Measurements from ENCODE around the gene ADGRF3. TPM values are rescaled to one million over a fixed set of nuclear protein-coding genes. Genes with fewer than 3 reads are reported as not detected.

The ADGRF3 gene
- total and polyA plus RNA-seq, 2 donors (not counting 1 experiment from before 2014, with no cell fraction given): 0.47 to 1.00 TPM

GRCh38 chr2:26283606-26284005 lies 63.0 kb downstream of the ADGRF3 start:
- no peak for ATAC-seq (ENCODE audit: low read depth)
- Mint-ChIP-seq H3K27me3 (no peaks in the 10 kb centered on the region), H3K4me3 (no peak overlapping the region), H3K4me1 (no peaks in the 10 kb centered on the region), H3K27ac (no peak overlapping the region), H3K9me3 (ENCODE audit: insufficient read depth) (no peaks in the 10 kb centered on the region)
- Histone ChIP-seq H3K4me3 (ENCODE audit: control extremely low read depth in 1 of 5, extremely low read depth in 1 of 5, insufficient read depth in 1 of 5, low read depth in 2 of 5, low read length in 4 of 5) (no peak overlapping the region), H3K4me1 (ENCODE audit: control insufficient read depth in 2 of 2, insufficient read depth in 2 of 2, low read length in 2 of 2) (no peaks in the 10 kb centered on the region), H3K9me3 (ENCODE audit: control extremely low read depth in 1 of 3, control insufficient read depth in 2 of 3, insufficient read depth in 1 of 3, low read length in 2 of 3) (no peaks in the 10 kb centered on the region), H3K9ac (ENCODE audit: low read length) (no peak overlapping the region), H3K27me3 (replicated peaks in 1 of 4; ENCODE audit: control extremely low read depth in 1 of 4, control insufficient read depth in 3 of 4, insufficient read depth in 4 of 4, low read length in 3 of 4) (no peaks in the 10 kb centered on the region), H3K4me2 (replicated peaks; ENCODE audit: low read depth, low read length, poor library complexity, severe bottlenecking) (no peak overlapping the region), H2AFZ (ENCODE audit: insufficient read depth, low read depth, low read length, poor library complexity, severe bottlenecking) (no peak overlapping the region), H3K36me3 (replicated peaks in 1 of 2; ENCODE audit: control extremely low read depth in 1 of 2, control insufficient read depth in 1 of 2, extremely low read depth in 1 of 2, insufficient read depth in 2 of 2, low read length in 1 of 2) (peaks cover 14 to 70% of the 10 kb centered on the region in 2 experiments), H4K20me1 (ENCODE audit: control insufficient read depth, insufficient read depth, low read length, poor library complexity, severe bottlenecking) (no peaks in the 10 kb centered on the region), H3K79me2 (ENCODE audit: control insufficient read depth, insufficient read depth, low read length) (no peaks in the 10 kb centered on the region), H3K27ac (ENCODE audit: low read length in 2 of 2) (no peak overlapping the region)
- DNase-seq: no peak
- no peak for TF ChIP-seq EZH2 (IDR thresholded peaks at IDR 0.05; ENCODE audit: borderline replicate concordance, insufficient read depth, low read depth, low read length, poor library complexity, severe bottlenecking)
- no peak for TF ChIP-seq CTCF (IDR thresholded peaks at IDR 0.05)
- intact Hi-C loops (cut with micrococcal nuclease): no loop called here
- CTCF ChIA-PET: no interaction called here
- WGBS (ENCODE audit: insufficient coverage): 88% methylated on average over 2 of the region's 2 CpGs
- POLR2A ChIA-PET: no interaction called here

DNA sequence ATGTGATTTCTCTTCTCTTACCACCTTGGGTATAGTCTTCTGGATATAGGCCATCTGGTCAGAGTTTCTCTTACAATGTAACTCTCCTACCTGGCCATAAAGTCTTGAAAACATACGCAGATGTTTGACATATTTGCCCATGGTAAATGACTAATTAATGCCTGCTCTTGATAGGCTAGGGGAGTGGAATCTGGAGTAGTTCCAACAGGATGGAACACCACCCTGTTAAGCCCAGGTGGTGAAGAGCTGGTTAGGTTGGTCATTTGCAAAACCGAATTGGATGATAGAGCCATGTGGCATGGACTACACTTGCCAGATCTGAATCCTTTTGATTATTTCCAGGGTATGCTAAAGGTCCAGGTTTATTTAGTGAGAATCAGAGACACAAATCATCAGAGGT lies 65.4 kb downstream of the ADGRF3 start:
- H2AFZ ChIP-seq (ENCODE audit: insufficient read depth, low read depth, low read length, poor library complexity, severe bottlenecking): no peak overlapping the region
- no peak overlapping the region for H3K27ac ChIP-seq (ENCODE audit: low read length in 2 of 2)
- POLR2A ChIA-PET: no interaction called here
- H4K20me1 ChIP-seq (ENCODE audit: control insufficient read depth, insufficient read depth, low read length, poor library complexity, severe bottlenecking): no peaks in the 10 kb centered on the region
- ATAC-seq (ENCODE audit: low read depth) (no peak), DNase-seq (no peak)
- H3K79me2 ChIP-seq (ENCODE audit: control insufficient read depth, insufficient read depth, low read length): no peaks in the 10 kb centered on the region
- H3K4me3 ChIP-seq (ENCODE audit: control extremely low read depth in 1 of 5, extremely low read depth in 1 of 5, insufficient read depth in 1 of 5, low read depth in 2 of 5, low read length in 4 of 5): no peak overlapping the region
- no peak overlapping the region for H3K4me2 ChIP-seq (replicated peaks; ENCODE audit: low read depth, low read length, poor library complexity, severe bottlenecking)
- peaks cover 12 to 78% of the 10 kb centered on the region in 2 experiments for H3K36me3 ChIP-seq (replicated peaks in 1 of 2; ENCODE audit: control extremely low read depth in 1 of 2, control insufficient read depth in 1 of 2, extremely low read depth in 1 of 2, insufficient read depth in 2 of 2, low read length in 1 of 2)
- H3K27me3 ChIP-seq (replicated peaks in 1 of 4; ENCODE audit: control extremely low read depth in 1 of 4, control insufficient read depth in 3 of 4, insufficient read depth in 4 of 4, low read length in 3 of 4): no peaks in the 10 kb centered on the region
- no peak for TF ChIP-seq CTCF (IDR thresholded peaks at IDR 0.05)
- no peak for TF ChIP-seq EZH2 (IDR thresholded peaks at IDR 0.05; ENCODE audit: borderline replicate concordance, insufficient read depth, low read depth, low read length, poor library complexity, severe bottlenecking)
- Mint-ChIP-seq H3K4me1 (no peaks in the 10 kb centered on the region), H3K4me3 (no peak overlapping the region), H3K27ac (no peak overlapping the region), H3K27me3 (no peaks in the 10 kb centered on the region), H3K9me3 (ENCODE audit: insufficient read depth) (no peaks in the 10 kb centered on the region)
- WGBS (ENCODE audit: insufficient coverage): 100% methylated on average over 1 of the region's 2 CpGs
- intact Hi-C loops (cut with micrococcal nuclease): no loop called here
- no peak overlapping the region for H3K9ac ChIP-seq (ENCODE audit: low read length)
- H3K4me1 ChIP-seq (ENCODE audit: control insufficient read depth in 2 of 2, insufficient read depth in 2 of 2, low read length in 2 of 2): no peaks in the 10 kb centered on the region
- no peaks in the 10 kb centered on the region for H3K9me3 ChIP-seq (ENCODE audit: control extremely low read depth in 1 of 3, control insufficient read depth in 2 of 3, insufficient read depth in 1 of 3, low read length in 2 of 3)
- CTCF ChIA-PET: no interaction called here
